ENCODE results near the gene ATRX.
"Not testable (repeated sequence)": the region's sequence is repeated elsewhere in the genome, so short reads cannot be mapped to it uniquely, and the experiment has no call there.

Gene ATRX

GRCh38 chrX:77788050-77788449 is 2.0 kb upstream of the ATRX start:
- Histone ChIP-seq H3K4me3 (ENCODE audit: low read depth in 1 of 5, low read length in 5 of 5) (peak overlapping the region; percentile 40 to 61 (median 53)), H3K9me3 (ENCODE audit: control insufficient read depth in 5 of 5, low read length in 5 of 5) (peaks cover 0 to 5% (median 0%) of the 10 kb centered on the region in 5 donors), H3K27ac (ENCODE audit: low read depth, low read length) (no peak overlapping the region), H3K36me3 (ENCODE audit: control insufficient read depth in 5 of 5, insufficient read depth in 5 of 5, low read length in 5 of 5) (no peaks in the 10 kb centered on the region), H3K27me3 (ENCODE audit: control insufficient read depth in 5 of 5, insufficient read depth in 4 of 5, low read length in 5 of 5) (peaks cover 0 to 2% (median 0%) of the 10 kb centered on the region in 5 donors), H3K4me1 (ENCODE audit: control insufficient read depth in 5 of 5, insufficient read depth in 5 of 5, low read length in 5 of 5) (peaks cover 0 to 17% (median 15%) of the 10 kb centered on the region in 5 donors), H3K9ac (ENCODE audit: low read length in 5 of 5) (no peak overlapping the region)

GRCh38 chrX:77786365-77786680 is 307 bp upstream of the ATRX start:
- no peaks in the 10 kb centered on the region for H3K36me3 ChIP-seq (ENCODE audit: control insufficient read depth in 5 of 5, insufficient read depth in 5 of 5, low read length in 5 of 5)
- peaks cover 0 to 2% (median 0%) of the 10 kb centered on the region in 5 donors for H3K27me3 ChIP-seq (ENCODE audit: control insufficient read depth in 5 of 5, insufficient read depth in 4 of 5, low read length in 5 of 5)
- H3K4me1 ChIP-seq (ENCODE audit: control insufficient read depth in 5 of 5, insufficient read depth in 5 of 5, low read length in 5 of 5): peaks cover 0 to 20% (median 16%) of the 10 kb centered on the region in 5 donors
- peak overlapping the region; percentile 65 to 82 (median 77) for H3K4me3 ChIP-seq (ENCODE audit: low read depth in 1 of 5, low read length in 5 of 5)
- H3K9me3 ChIP-seq (ENCODE audit: control insufficient read depth in 5 of 5, low read length in 5 of 5): peaks cover 0 to 5% (median 0%) of the 10 kb centered on the region in 5 donors
- H3K27ac ChIP-seq (ENCODE audit: low read depth, low read length): peak overlapping the region; percentile 85
- H3K9ac ChIP-seq (ENCODE audit: low read length in 5 of 5): peak overlapping the region in 2 of 5 donors; percentile 76 to 85

DNA sequence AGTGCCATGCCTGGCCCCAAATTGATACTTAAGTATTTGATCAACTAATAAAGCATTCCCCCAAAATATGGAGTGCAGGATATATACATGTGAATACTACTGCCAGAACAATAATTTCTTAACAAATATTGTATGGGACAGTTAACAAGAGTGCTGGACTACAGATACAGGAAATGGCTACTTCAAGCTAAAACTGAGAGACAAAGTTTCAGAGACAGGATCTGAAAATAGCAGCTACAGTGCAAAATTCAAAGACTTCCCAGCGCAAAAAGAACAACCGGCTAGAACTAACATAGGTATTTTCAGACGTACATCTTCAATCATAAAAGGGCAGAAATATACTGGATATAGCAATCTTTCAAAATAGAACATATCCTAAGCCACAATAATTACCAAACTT is 6.3 kb downstream of the ATRX start:
- no peaks in the 10 kb centered on the region for H3K27me3 ChIP-seq (ENCODE audit: control insufficient read depth in 5 of 5, insufficient read depth in 4 of 5, low read length in 5 of 5)
- peaks cover 0 to 14% (median 4%) of the 10 kb centered on the region in 5 donors for H3K4me1 ChIP-seq (ENCODE audit: control insufficient read depth in 5 of 5, insufficient read depth in 5 of 5, low read length in 5 of 5)
- H3K9ac ChIP-seq (ENCODE audit: low read length in 5 of 5): no peak overlapping the region
- no peaks in the 10 kb centered on the region for H3K36me3 ChIP-seq (ENCODE audit: control insufficient read depth in 5 of 5, insufficient read depth in 5 of 5, low read length in 5 of 5)
- no peaks in the 10 kb centered on the region for H3K9me3 ChIP-seq (ENCODE audit: control insufficient read depth in 5 of 5, low read length in 5 of 5)
- H3K27ac ChIP-seq (ENCODE audit: low read depth, low read length): no peak overlapping the region
- no peak overlapping the region for H3K4me3 ChIP-seq (ENCODE audit: low read depth in 1 of 5, low read length in 5 of 5)

DNA sequence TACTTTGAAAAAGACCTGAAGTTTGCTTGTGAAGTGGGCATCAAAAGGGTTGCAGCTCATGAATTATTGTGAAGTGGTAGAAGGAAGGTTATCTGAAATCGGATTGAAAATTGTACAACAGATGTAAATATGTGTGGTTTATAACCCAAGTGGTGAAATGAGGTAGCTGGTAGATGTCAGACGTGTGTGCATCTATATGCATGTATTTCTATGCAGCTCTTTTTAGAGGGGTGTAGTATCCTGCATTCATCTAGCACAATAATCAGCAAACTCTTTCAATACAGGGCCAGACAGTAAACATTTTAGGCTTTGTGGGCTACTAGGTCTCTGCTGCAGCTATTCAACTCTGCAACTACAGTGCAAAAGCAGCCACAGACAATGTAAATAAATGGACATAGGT is 9.4 kb downstream of the ATRX start:
- Histone ChIP-seq H3K27me3 (ENCODE audit: control insufficient read depth in 5 of 5, insufficient read depth in 4 of 5, low read length in 5 of 5) (no peaks in the 10 kb centered on the region), H3K4me1 (ENCODE audit: control insufficient read depth in 5 of 5, insufficient read depth in 5 of 5, low read length in 5 of 5) (peaks cover 0 to 4% (median 0%) of the 10 kb centered on the region in 5 donors), H3K9ac (ENCODE audit: low read length in 5 of 5) (no peak overlapping the region), H3K27ac (ENCODE audit: low read depth, low read length) (no peak overlapping the region), H3K4me3 (ENCODE audit: low read depth in 1 of 5, low read length in 5 of 5) (no peak overlapping the region), H3K36me3 (ENCODE audit: control insufficient read depth in 5 of 5, insufficient read depth in 5 of 5, low read length in 5 of 5) (no peaks in the 10 kb centered on the region), H3K9me3 (ENCODE audit: control insufficient read depth in 5 of 5, low read length in 5 of 5) (no peaks in the 10 kb centered on the region)

- Histone ChIP-seq H3K4me3 (ENCODE audit: low read depth in 1 of 5, low read length in 5 of 5) (no peak overlapping the region), H3K9me3 (ENCODE audit: control insufficient read depth in 5 of 5, low read length in 5 of 5) (no peaks in the 10 kb centered on the region), H3K4me1 (ENCODE audit: control insufficient read depth in 5 of 5, insufficient read depth in 5 of 5, low read length in 5 of 5) (peaks cover 0 to 2% (median 0%) of the 10 kb centered on the region in 5 donors), H3K9ac (ENCODE audit: low read length in 5 of 5) (no peak overlapping the region), H3K27me3 (ENCODE audit: control insufficient read depth in 5 of 5, insufficient read depth in 4 of 5, low read length in 5 of 5) (no peaks in the 10 kb centered on the region), H3K36me3 (ENCODE audit: control insufficient read depth in 5 of 5, insufficient read depth in 5 of 5, low read length in 5 of 5) (no peaks in the 10 kb centered on the region), H3K27ac (ENCODE audit: low read depth, low read length) (no peak overlapping the region)
Observed at GRCh38 chrX:77771601-77772000, 14.4 kb downstream of the ATRX start.

DNA sequence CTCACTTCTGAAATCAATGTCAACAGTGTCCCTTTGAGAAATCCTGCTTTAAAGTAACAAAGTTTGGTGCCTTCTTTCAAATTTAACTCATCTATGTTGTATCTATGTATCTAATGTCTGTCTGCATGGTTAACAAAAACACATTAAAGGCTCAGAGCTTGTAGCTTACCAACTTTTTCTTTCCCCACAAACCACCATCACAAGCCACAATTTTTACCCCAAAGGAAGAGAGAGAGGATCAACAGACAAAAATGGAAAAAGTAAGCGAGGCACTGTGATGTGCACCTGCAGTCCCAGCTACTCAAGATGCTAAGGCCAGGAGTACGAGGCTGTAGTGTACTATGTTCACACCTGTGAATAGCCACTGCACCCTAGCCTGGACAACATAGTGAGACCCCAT is 17.2 kb downstream of the ATRX start:
- no peak overlapping the region for H3K4me3 ChIP-seq (ENCODE audit: low read depth in 1 of 5, low read length in 5 of 5)
- H3K27me3 ChIP-seq (ENCODE audit: control insufficient read depth in 5 of 5, insufficient read depth in 4 of 5, low read length in 5 of 5): no peaks in the 10 kb centered on the region
- H3K4me1 ChIP-seq (ENCODE audit: control insufficient read depth in 5 of 5, insufficient read depth in 5 of 5, low read length in 5 of 5): no peaks in the 10 kb centered on the region
- no peaks in the 10 kb centered on the region for H3K9me3 ChIP-seq (ENCODE audit: control insufficient read depth in 5 of 5, low read length in 5 of 5)
- no peak overlapping the region for H3K9ac ChIP-seq (ENCODE audit: low read length in 5 of 5)
- no peaks in the 10 kb centered on the region for H3K36me3 ChIP-seq (ENCODE audit: control insufficient read depth in 5 of 5, insufficient read depth in 5 of 5, low read length in 5 of 5)
- no peak overlapping the region for H3K27ac ChIP-seq (ENCODE audit: low read depth, low read length)

DNA sequence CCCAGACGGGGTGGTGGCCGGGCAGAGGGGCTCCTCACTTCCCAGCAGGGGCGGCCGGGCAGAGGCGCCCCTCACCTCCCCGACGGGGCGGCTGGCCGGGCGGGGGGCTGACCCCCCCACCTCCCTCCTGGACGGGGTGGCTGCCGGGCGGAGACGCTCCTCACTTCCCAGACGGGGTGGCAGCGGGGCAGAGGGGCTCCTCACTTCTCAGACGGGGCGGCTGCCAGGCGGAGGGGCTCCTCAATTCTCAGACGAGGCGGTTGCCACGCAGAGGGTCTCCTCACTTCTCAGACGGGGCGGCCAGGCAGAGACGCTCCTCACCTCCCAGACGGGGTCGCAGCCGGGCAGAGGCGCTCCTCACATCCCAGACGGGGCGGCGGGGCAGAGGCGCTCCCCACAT is 19.8 kb downstream of the ATRX start:
- not testable (repeated sequence) for H3K36me3 ChIP-seq (ENCODE audit: control insufficient read depth in 5 of 5, insufficient read depth in 5 of 5, low read length in 5 of 5); H3K27me3 ChIP-seq (ENCODE audit: control insufficient read depth in 5 of 5, insufficient read depth in 4 of 5, low read length in 5 of 5); H3K9me3 ChIP-seq (ENCODE audit: control insufficient read depth in 5 of 5, low read length in 5 of 5)

GRCh38 chrX:77755561-77755960 is 30.5 kb downstream of the ATRX start:
- Histone ChIP-seq H3K4me3 (ENCODE audit: low read depth in 1 of 5, low read length in 5 of 5) (no peak overlapping the region), H3K9me3 (ENCODE audit: control insufficient read depth in 5 of 5, low read length in 5 of 5) (peaks cover 0 to 3% (median 0%) of the 10 kb centered on the region in 5 donors), H3K9ac (ENCODE audit: low read length in 5 of 5) (no peak overlapping the region)

More for the DNA sequence above, 19.8 kb downstream of the ATRX start:
- H3K4me1 ChIP-seq (ENCODE audit: control insufficient read depth in 5 of 5, insufficient read depth in 5 of 5, low read length in 5 of 5); H3K9ac ChIP-seq (ENCODE audit: low read length in 5 of 5); H3K4me3 ChIP-seq (ENCODE audit: low read depth in 1 of 5, low read length in 5 of 5); H3K27ac ChIP-seq (ENCODE audit: low read depth, low read length): not testable (repeated sequence)

DNA sequence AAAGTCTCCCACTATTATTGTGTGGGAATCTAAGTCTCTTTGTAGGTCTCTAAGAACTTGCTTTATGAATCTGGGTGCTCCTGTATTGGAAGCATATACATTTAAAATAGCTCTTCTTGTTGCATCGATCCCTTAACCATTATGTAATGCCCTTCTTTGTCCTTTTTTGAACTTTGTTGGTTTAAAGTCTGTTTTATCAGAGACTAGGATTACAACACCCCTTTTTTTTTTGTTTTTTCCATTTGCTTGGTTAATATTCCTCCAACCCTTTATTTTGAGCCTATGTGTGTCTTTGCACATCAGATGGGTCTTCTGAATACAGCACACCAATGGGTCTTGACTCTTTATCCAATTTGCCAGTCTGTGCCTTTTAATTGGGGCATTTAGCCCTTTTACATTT is 32.1 kb downstream of the ATRX start:
- not testable (repeated sequence) for H3K27ac ChIP-seq (ENCODE audit: low read depth, low read length); H3K4me3 ChIP-seq (ENCODE audit: low read depth in 1 of 5, low read length in 5 of 5); H3K4me1 ChIP-seq (ENCODE audit: control insufficient read depth in 5 of 5, insufficient read depth in 5 of 5, low read length in 5 of 5); H3K27me3 ChIP-seq (ENCODE audit: control insufficient read depth in 5 of 5, insufficient read depth in 4 of 5, low read length in 5 of 5); H3K9ac ChIP-seq (ENCODE audit: low read length in 5 of 5); H3K36me3 ChIP-seq (ENCODE audit: control insufficient read depth in 5 of 5, insufficient read depth in 5 of 5, low read length in 5 of 5); H3K9me3 ChIP-seq (ENCODE audit: control insufficient read depth in 5 of 5, low read length in 5 of 5)

More at GRCh38 chrX:77755561-77755960, 30.5 kb downstream of the ATRX start:
- Histone ChIP-seq H3K27ac (ENCODE audit: low read depth, low read length) (no peak overlapping the region), H3K36me3 (ENCODE audit: control insufficient read depth in 5 of 5, insufficient read depth in 5 of 5, low read length in 5 of 5) (no peaks in the 10 kb centered on the region), H3K27me3 (ENCODE audit: control insufficient read depth in 5 of 5, insufficient read depth in 4 of 5, low read length in 5 of 5) (no peaks in the 10 kb centered on the region), H3K4me1 (ENCODE audit: control insufficient read depth in 5 of 5, insufficient read depth in 5 of 5, low read length in 5 of 5) (no peaks in the 10 kb centered on the region)

- H3K9ac ChIP-seq (ENCODE audit: low read length in 5 of 5): no peak overlapping the region
- no peak overlapping the region for H3K27ac ChIP-seq (ENCODE audit: low read depth, low read length)
- H3K4me1 ChIP-seq (ENCODE audit: control insufficient read depth in 5 of 5, insufficient read depth in 5 of 5, low read length in 5 of 5): peaks cover 0 to 1% (median 0%) of the 10 kb centered on the region in 5 donors
- H3K27me3 ChIP-seq (ENCODE audit: control insufficient read depth in 5 of 5, insufficient read depth in 4 of 5, low read length in 5 of 5): no peaks in the 10 kb centered on the region
- H3K4me3 ChIP-seq (ENCODE audit: low read depth in 1 of 5, low read length in 5 of 5): no peak overlapping the region
- no peaks in the 10 kb centered on the region for H3K36me3 ChIP-seq (ENCODE audit: control insufficient read depth in 5 of 5, insufficient read depth in 5 of 5, low read length in 5 of 5)
- peaks cover 0 to 4% (median 0%) of the 10 kb centered on the region in 5 donors for H3K9me3 ChIP-seq (ENCODE audit: control insufficient read depth in 5 of 5, low read length in 5 of 5)
Observed at GRCh38 chrX:77749695-77750094, 36.3 kb downstream of the ATRX start.

DNA sequence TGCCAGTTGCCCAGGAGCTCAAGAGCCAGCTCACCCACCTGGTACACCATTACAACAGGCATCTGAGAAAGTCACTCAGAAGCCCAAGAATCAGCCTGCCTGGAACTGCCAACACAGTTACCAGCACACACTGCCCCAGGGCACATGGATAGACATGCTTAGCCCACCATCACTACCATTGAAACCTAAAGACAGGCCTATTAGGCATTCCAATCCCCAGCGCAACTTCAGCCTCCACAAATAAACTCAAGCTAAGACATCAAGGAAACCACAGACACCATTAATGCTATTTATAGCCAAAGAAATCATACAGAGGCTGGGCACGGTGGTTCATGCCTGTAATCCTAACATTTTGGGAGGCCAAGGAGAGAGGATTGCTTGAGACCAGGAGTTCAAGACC is 42.3 kb downstream of the ATRX start:
- H3K27ac ChIP-seq (ENCODE audit: low read depth, low read length): no peak overlapping the region
- peaks cover 0 to 7% (median 2%) of the 10 kb centered on the region in 5 donors for H3K27me3 ChIP-seq (ENCODE audit: control insufficient read depth in 5 of 5, insufficient read depth in 4 of 5, low read length in 5 of 5)
- H3K4me1 ChIP-seq (ENCODE audit: control insufficient read depth in 5 of 5, insufficient read depth in 5 of 5, low read length in 5 of 5): peaks cover 0 to 17% (median 15%) of the 10 kb centered on the region in 5 donors
- no peak overlapping the region for H3K9ac ChIP-seq (ENCODE audit: low read length in 5 of 5)
- H3K36me3 ChIP-seq (ENCODE audit: control insufficient read depth in 5 of 5, insufficient read depth in 5 of 5, low read length in 5 of 5): no peaks in the 10 kb centered on the region
- H3K4me3 ChIP-seq (ENCODE audit: low read depth in 1 of 5, low read length in 5 of 5): no peak overlapping the region
- no peaks in the 10 kb centered on the region for H3K9me3 ChIP-seq (ENCODE audit: control insufficient read depth in 5 of 5, low read length in 5 of 5)

Measured in subcutaneous abdominal adipose tissue (tissue), 5 donors.